ENCODE results near the gene CYP8B1.

DNA sequence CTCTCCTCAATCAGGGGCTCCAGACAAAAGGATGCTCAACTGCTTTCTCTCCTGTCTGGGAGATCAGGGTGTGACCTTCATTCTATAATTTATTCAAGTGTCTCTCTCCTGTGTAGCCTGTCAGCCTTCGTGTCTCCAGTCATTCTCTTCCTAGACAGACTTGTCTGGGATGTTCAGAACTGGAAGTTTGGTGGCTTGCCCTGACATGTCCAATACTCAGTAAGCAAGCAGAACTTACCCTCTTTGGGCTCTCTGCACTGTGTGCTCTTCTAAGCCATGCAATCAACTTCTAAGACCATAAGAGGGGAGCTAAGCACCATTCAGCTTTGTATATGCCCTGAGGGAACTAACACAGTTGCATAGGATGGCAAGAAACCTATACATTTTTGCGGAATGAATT is 52.3 kb downstream of the CYP8B1 start:
- TF ChIP-seq, protein P1, sequence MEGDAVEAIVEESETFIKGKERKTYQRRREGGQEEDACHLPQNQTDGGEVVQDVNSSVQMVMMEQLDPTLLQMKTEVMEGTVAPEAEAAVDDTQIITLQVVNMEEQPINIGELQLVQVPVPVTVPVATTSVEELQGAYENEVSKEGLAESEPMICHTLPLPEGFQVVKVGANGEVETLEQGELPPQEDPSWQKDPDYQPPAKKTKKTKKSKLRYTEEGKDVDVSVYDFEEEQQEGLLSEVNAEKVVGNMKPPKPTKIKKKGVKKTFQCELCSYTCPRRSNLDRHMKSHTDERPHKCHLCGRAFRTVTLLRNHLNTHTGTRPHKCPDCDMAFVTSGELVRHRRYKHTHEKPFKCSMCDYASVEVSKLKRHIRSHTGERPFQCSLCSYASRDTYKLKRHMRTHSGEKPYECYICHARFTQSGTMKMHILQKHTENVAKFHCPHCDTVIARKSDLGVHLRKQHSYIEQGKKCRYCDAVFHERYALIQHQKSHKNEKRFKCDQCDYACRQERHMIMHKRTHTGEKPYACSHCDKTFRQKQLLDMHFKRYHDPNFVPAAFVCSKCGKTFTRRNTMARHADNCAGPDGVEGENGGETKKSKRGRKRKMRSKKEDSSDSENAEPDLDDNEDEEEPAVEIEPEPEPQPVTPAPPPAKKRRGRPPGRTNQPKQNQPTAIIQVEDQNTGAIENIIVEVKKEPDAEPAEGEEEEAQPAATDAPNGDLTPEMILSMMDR (IDR thresholded peaks at IDR 0.05; ENCODE audit: control extremely low read depth in 1 of 3, insufficient read depth in 1 of 3, low read depth in 1 of 3, low read length in 3 of 3): no peak
- no peak for TF ChIP-seq GABPA (IDR thresholded peaks at IDR 0.05; ENCODE audit: borderline replicate concordance, insufficient read depth, low read length)
- no peak for TF ChIP-seq SIX5 (IDR thresholded peaks at IDR 0.05; ENCODE audit: low read depth, low read length)
- no peak for TF ChIP-seq RBBP5 (IDR thresholded peaks at IDR 0.05; ENCODE audit: borderline replicate concordance, low read depth, low read length)
- no peak for TF ChIP-seq POLR2A (IDR thresholded peaks at IDR 0.05; ENCODE audit: control extremely low read depth in 1 of 2, low read depth in 2 of 2, low read length in 2 of 2)
- TF ChIP-seq EZH2 (IDR thresholded peaks at IDR 0.05; ENCODE audit: low read depth, low read length, severe bottlenecking): no peak
- TF ChIP-seq SP2 (IDR thresholded peaks at IDR 0.05; ENCODE audit: low read length): no peak
- no peak for TF ChIP-seq RFX5 (IDR thresholded peaks at IDR 0.05; ENCODE audit: borderline replicate concordance, low read depth, low read length)
- no peak for TF ChIP-seq CREB1 (IDR thresholded peaks at IDR 0.05)
- TF ChIP-seq YY1 (IDR thresholded peaks at IDR 0.05; ENCODE audit: low read depth, low read length): no peak

Data from H1 (cell line).